Lung microvascular endothelial cell (primary cell): ENCODE results near the gene CHRDL2. TPM values are rescaled to one million over a fixed set of nuclear protein-coding genes. Genes with fewer than 3 reads are reported as not detected.
"Not testable (repeated sequence)": the region's sequence is repeated elsewhere in the genome, so short reads cannot be mapped to it uniquely, and the experiment has no call there.

ENCODE experiments used
- DNase-seq, 2 donors: peaks; one replicate each; pipeline versions ENCODE4 v3.0.0 to v3.0.0-alpha.2; 2010; ENCODE audit warnings: low read depth in 2 of 2
- total RNA-seq: library from RNA; depleted of rRNA; stranded (reverse); fragments of >200 nt; gene quantifications from 2 replicates; pipeline ENCODE4 v1.2.1, GENCODE V29; 2014

The CHRDL2 gene
- total RNA-seq, 1 donor from 2014 or later, result not detected

GRCh38 chr11:74671520-74672196 lies 59.6 kb downstream of the CHRDL2 start:
- no peak for DNase-seq

GRCh38 chr11:74670171-74670570 lies 61.1 kb downstream of the CHRDL2 start:
- no peak for DNase-seq

- DNase-seq, result no peak
Measured at GRCh38 chr11:74669211-74670160, 61.7 kb downstream of the CHRDL2 start.

GRCh38 chr11:74663315-74663714 lies 67.9 kb downstream of the CHRDL2 start:
- no peak for DNase-seq

- DNase-seq, result no peak
Measured at GRCh38 chr11:74662487-74663103, 68.6 kb downstream of the CHRDL2 start.

- not testable (repeated sequence) for DNase-seq
Measured at GRCh38 chr11:74659124-74659523, 72.1 kb downstream of the CHRDL2 start.

GRCh38 chr11:74654976-74655375 lies 76.2 kb downstream of the CHRDL2 start:
- no peak for DNase-seq

GRCh38 chr11:74650498-74650897 lies 80.7 kb downstream of the CHRDL2 start:
- no peak for DNase-seq

- DNase-seq, result no peak
Measured at GRCh38 chr11:74648894-74649293, 82.3 kb downstream of the CHRDL2 start.

GRCh38 chr11:74647831-74648230 lies 83.4 kb downstream of the CHRDL2 start:
- DNase-seq, result no peak

GRCh38 chr11:74647404-74647803 lies 83.8 kb downstream of the CHRDL2 start:
- no peak for DNase-seq

- no peak for DNase-seq
Measured at GRCh38 chr11:74646954-74647353, 84.3 kb downstream of the CHRDL2 start.

Other genes starting within 250 kb of the CHRDL2 start
- 2.4 and 3.3 TPM in 2 replicates for gene LIPT2, start 237.7 kb downstream of the CHRDL2 start, total RNA-seq
- 7.5 and 8.3 TPM in 2 replicates for gene POLD3, start 138.8 kb downstream of the CHRDL2 start, total RNA-seq
- 11.7 and 12.4 TPM in 2 replicates for gene RNF169, start 17.4 kb upstream of the CHRDL2 start, total RNA-seq
- 2.0 and 5.8 TPM in 2 replicates for gene XRRA1, start 217.7 kb upstream of the CHRDL2 start, total RNA-seq
- 8.7 and 15.0 TPM in 2 replicates for gene SPCS2, start 217.8 kb upstream of the CHRDL2 start, total RNA-seq